Calu3 (cell line): ENCODE results near the gene NPFFR2. TPM values are rescaled to one million over a fixed set of nuclear protein-coding genes. Genes with fewer than 3 reads are reported as not detected.

ENCODE experiments used
- BruUV-seq: library from RNA; stranded (reverse); fragments of 400-500 nt; replicated peaks from 2 replicates; lab custom pipeline; 2021; lab: Mats Ljungman, UMichigan
- CTCF ChIA-PET: fragments of 300-600 bp; sonication (Branson Sonifier 250); formaldehyde crosslinking; loops from one replicate; lab custom pipeline; 2022; ENCODE audit warnings: antibody characterized with exemption; lab: Charles Lee
- DNase-seq: peaks from one replicate; pipeline ENCODE4 v3.0.0; 2022
- H3K27ac Mint-ChIP-seq: one replicate; pipeline ENCODE4 v1.8.0; 2022; ENCODE audit warnings: mixed read lengths; ENCODE audit not compliant: unreplicated experiment
- H3K27me3 Mint-ChIP-seq: one replicate; pipeline ENCODE4 v1.8.0; 2022; ENCODE audit warnings: mixed read lengths; ENCODE audit not compliant: unreplicated experiment
- H3K36me3 Mint-ChIP-seq: one replicate; pipeline ENCODE4 v1.8.0; 2022; ENCODE audit warnings: mild to moderate bottlenecking, moderate library complexity, mixed read lengths; ENCODE audit not compliant: insufficient read depth, unreplicated experiment
- H3K4me1 Mint-ChIP-seq: one replicate; pipeline ENCODE4 v1.8.0; 2022; ENCODE audit warnings: mild to moderate bottlenecking, low read depth, mixed read lengths; ENCODE audit not compliant: unreplicated experiment
- H3K4me3 Mint-ChIP-seq: one replicate; pipeline ENCODE4 v1.8.0; 2022; ENCODE audit warnings: mild to moderate bottlenecking, low read depth, moderate library complexity, mixed read lengths; ENCODE audit not compliant: unreplicated experiment
- H3K9me3 Mint-ChIP-seq: one replicate; pipeline ENCODE4 v1.8.0; 2022; ENCODE audit warnings: low read depth, mixed read lengths; ENCODE audit not compliant: unreplicated experiment
- CTCF ChIP-seq: fragments of 200-600 bp; IDR thresholded peaks from one replicate; pipeline ENCODE4 v1.8.0; 2022; ENCODE audit warnings: antibody characterized with exemption; ENCODE audit not compliant: unreplicated experiment
- intact Hi-C: fragments of 100-400 bp; cut with micrococcal nuclease; formaldehyde crosslinking; loops from one replicate; pipeline ENCODE4 v1.10.0; 2022; ENCODE audit not compliant: unreplicated experiment
- total RNA-seq: library from RNA; stranded (reverse); gene quantifications from 2 replicates; pipeline ENCODE4 v1.2.3, GENCODE V29; 2022

The NPFFR2 gene
- total RNA-seq, 1 experiment from 2014 or later, result 0.78 TPM

- Mint-ChIP-seq H3K4me1 (peaks cover 12% of the 10 kb centered on the region), H3K9me3 (no peaks in the 10 kb centered on the region), H3K27me3 (no peaks in the 10 kb centered on the region), H3K4me3 (no peak overlapping the region), H3K36me3 (no peaks in the 10 kb centered on the region), H3K27ac (no peak overlapping the region)
- DNase-seq, result peak; percentile 1
- BruUV-seq, result no TSS peak
- TF ChIP-seq CTCF, result no peak
- intact Hi-C loops, result no loop called here
- CTCF ChIA-PET, result no interaction called here
Observed at GRCh38 chr4:72006586-72006985, 25.2 kb upstream of the NPFFR2 start.

GRCh38 chr4:72011906-72012305 lies 19.9 kb upstream of the NPFFR2 start:
- Mint-ChIP-seq H3K27me3 (no peaks in the 10 kb centered on the region), H3K4me1 (peaks cover 5% of the 10 kb centered on the region), H3K9me3 (no peaks in the 10 kb centered on the region), H3K27ac (no peak overlapping the region), H3K4me3 (no peak overlapping the region), H3K36me3 (no peaks in the 10 kb centered on the region)
- CTCF ChIA-PET, result no interaction called here
- intact Hi-C loops, result no loop called here
- DNase-seq, result no peak
- no TSS peak for BruUV-seq
- TF ChIP-seq CTCF, result no peak

- H3K36me3 Mint-ChIP-seq, result no peaks in the 10 kb centered on the region
Observed at GRCh38 chr4:72016011-72016410, 15.8 kb upstream of the NPFFR2 start.

GRCh38 chr4:72019688-72020087 lies 12.1 kb upstream of the NPFFR2 start:
- Mint-ChIP-seq H3K27me3 (no peaks in the 10 kb centered on the region), H3K4me3 (no peak overlapping the region), H3K36me3 (no peaks in the 10 kb centered on the region), H3K27ac (no peak overlapping the region), H3K9me3 (no peaks in the 10 kb centered on the region), H3K4me1 (no peaks in the 10 kb centered on the region)
- no peak for DNase-seq
- CTCF ChIA-PET, result no interaction called here
- no peak for TF ChIP-seq CTCF
- BruUV-seq, result no TSS peak
- intact Hi-C loops, result no loop called here

More at GRCh38 chr4:72016011-72016410, 15.8 kb upstream of the NPFFR2 start:
- CTCF ChIA-PET, result no interaction called here
- no peaks in the 10 kb centered on the region for H3K4me1 Mint-ChIP-seq
- no peak overlapping the region for H3K4me3 Mint-ChIP-seq
- TF ChIP-seq CTCF, result no peak
- no peak for DNase-seq
- no peak overlapping the region for H3K27ac Mint-ChIP-seq
- intact Hi-C loops, result no loop called here
- no peaks in the 10 kb centered on the region for H3K9me3 Mint-ChIP-seq
- BruUV-seq, result no TSS peak
- H3K27me3 Mint-ChIP-seq, result no peaks in the 10 kb centered on the region
